Measurements from ENCODE around the gene ACOXL. TPM values are rescaled to one million over a fixed set of nuclear protein-coding genes. Genes with fewer than 3 reads are reported as not detected.

ACOXL gene
- total and polyA plus RNA-seq, 2 experiments from 2014 or later, result not detected

- H3K4me3 ChIP-seq, result no peak overlapping the region
- no peaks in the 10 kb centered on the region for H4K20me1 ChIP-seq (ENCODE audit: insufficient read depth)
- in situ Hi-C loops (cut with MboI), result no loop called here
- TF ChIP-seq EZH2phosphoT487 (IDR thresholded peaks at IDR 0.05; ENCODE audit: insufficient read depth, low read depth) (no peak), EZH2 (IDR thresholded peaks at IDR 0.05; ENCODE audit: insufficient read depth, poor library complexity, severe bottlenecking) (no peak)
- no peak for DNase-seq
- H3K27ac ChIP-seq, result no peak overlapping the region
- H3K4me2 ChIP-seq (ENCODE audit: unreplicated experiment), result no peak overlapping the region
- H3K27me3 ChIP-seq (replicated peaks; ENCODE audit: insufficient read depth), result peaks cover 45% of the 10 kb centered on the region
- H3K79me2 ChIP-seq (ENCODE audit: insufficient read depth), result no peaks in the 10 kb centered on the region
- no peak overlapping the region for H3K9ac ChIP-seq
- no peaks in the 10 kb centered on the region for H3K9me2 ChIP-seq (ENCODE audit: insufficient read depth)
- no peaks in the 10 kb centered on the region for H3K4me1 ChIP-seq (ENCODE audit: insufficient read depth)
- no peaks in the 10 kb centered on the region for H3F3A ChIP-seq (ENCODE audit: insufficient read depth)
- H3K36me3 ChIP-seq (ENCODE audit: low read depth), result no peaks in the 10 kb centered on the region
- WGBS, 2 experiments (ENCODE audit: low coverage in 1 of 2, low lambda C conversion rate in 2 of 2, missing lambda C conversion rate in 2 of 2), result 54 to 64% methylated on average over 5 of the region's 5 CpGs
- no peak overlapping the region for H2AFZ ChIP-seq
- no peaks in the 10 kb centered on the region for H3K9me3 ChIP-seq (ENCODE audit: low read depth)
Measured at GRCh38 chr2:111046670-111047069, 314.3 kb downstream of the ACOXL start.

- H3K4me3 ChIP-seq, result no peak overlapping the region
- no peaks in the 10 kb centered on the region for H3K36me3 ChIP-seq (ENCODE audit: low read depth)
- H3K27ac ChIP-seq, result no peak overlapping the region
- H3K4me1 ChIP-seq (ENCODE audit: insufficient read depth), result no peaks in the 10 kb centered on the region
- H3K27me3 ChIP-seq (replicated peaks; ENCODE audit: insufficient read depth), result peaks cover 33% of the 10 kb centered on the region
- H3F3A ChIP-seq (ENCODE audit: insufficient read depth), result no peaks in the 10 kb centered on the region
- in situ Hi-C loops (cut with MboI), result no loop called here
- TF ChIP-seq EZH2 (IDR thresholded peaks at IDR 0.05; ENCODE audit: insufficient read depth, poor library complexity, severe bottlenecking), result no peak
- no peak for TF ChIP-seq EZH2phosphoT487 (IDR thresholded peaks at IDR 0.05; ENCODE audit: insufficient read depth, low read depth)
- no peaks in the 10 kb centered on the region for H4K20me1 ChIP-seq (ENCODE audit: insufficient read depth)
- no peaks in the 10 kb centered on the region for H3K79me2 ChIP-seq (ENCODE audit: insufficient read depth)
- WGBS, 2 experiments (ENCODE audit: low coverage in 1 of 2, low lambda C conversion rate in 2 of 2, missing lambda C conversion rate in 2 of 2), result 25 to 27% methylated on average over 12 of the region's 12 CpGs
- no peak overlapping the region for H3K4me2 ChIP-seq (ENCODE audit: unreplicated experiment)
- no peaks in the 10 kb centered on the region for H3K9me3 ChIP-seq (ENCODE audit: low read depth)
- no peak for DNase-seq
- H2AFZ ChIP-seq, result no peak overlapping the region
- H3K9ac ChIP-seq, result no peak overlapping the region
- H3K9me2 ChIP-seq (ENCODE audit: insufficient read depth), result no peaks in the 10 kb centered on the region
Measured at GRCh38 chr2:111048856-111049768, 316.7 kb downstream of the ACOXL start.

GRCh38 chr2:111049792-111050640 lies 317.6 kb downstream of the ACOXL start:
- peak; percentile 11 for DNase-seq
- H3F3A ChIP-seq (ENCODE audit: insufficient read depth), result no peaks in the 10 kb centered on the region
- 38 to 46% methylated on average over 8 of the region's 8 CpGs for WGBS, 2 experiments (ENCODE audit: low coverage in 1 of 2, low lambda C conversion rate in 2 of 2, missing lambda C conversion rate in 2 of 2)
- no peaks in the 10 kb centered on the region for H3K4me1 ChIP-seq (ENCODE audit: insufficient read depth)
- in situ Hi-C loops (cut with MboI), result no loop called here
- H3K4me2 ChIP-seq (ENCODE audit: unreplicated experiment), result no peak overlapping the region
- no peaks in the 10 kb centered on the region for H3K36me3 ChIP-seq (ENCODE audit: low read depth)
- no peak for TF ChIP-seq EZH2 (IDR thresholded peaks at IDR 0.05; ENCODE audit: insufficient read depth, poor library complexity, severe bottlenecking)
- TF ChIP-seq EZH2phosphoT487 (IDR thresholded peaks at IDR 0.05; ENCODE audit: insufficient read depth, low read depth), result no peak
- peaks cover 35% of the 10 kb centered on the region for H3K27me3 ChIP-seq (replicated peaks; ENCODE audit: insufficient read depth)
- H4K20me1 ChIP-seq (ENCODE audit: insufficient read depth), result no peaks in the 10 kb centered on the region
- H3K9me2 ChIP-seq (ENCODE audit: insufficient read depth), result no peaks in the 10 kb centered on the region
- no peaks in the 10 kb centered on the region for H3K79me2 ChIP-seq (ENCODE audit: insufficient read depth)
- no peak overlapping the region for H3K4me3 ChIP-seq
- H2AFZ ChIP-seq, result no peak overlapping the region
- H3K27ac ChIP-seq, result no peak overlapping the region
- no peaks in the 10 kb centered on the region for H3K9me3 ChIP-seq (ENCODE audit: low read depth)
- H3K9ac ChIP-seq, result no peak overlapping the region

GRCh38 chr2:111050701-111051376 lies 318.5 kb downstream of the ACOXL start:
- Histone ChIP-seq H2AFZ (no peak overlapping the region), H3K4me1 (ENCODE audit: insufficient read depth) (no peaks in the 10 kb centered on the region), H3K9me2 (ENCODE audit: insufficient read depth) (no peaks in the 10 kb centered on the region), H3K4me2 (ENCODE audit: unreplicated experiment) (no peak overlapping the region), H3K79me2 (ENCODE audit: insufficient read depth) (no peaks in the 10 kb centered on the region), H3K27me3 (replicated peaks; ENCODE audit: insufficient read depth) (peaks cover 28% of the 10 kb centered on the region), H3K4me3 (no peak overlapping the region), H4K20me1 (ENCODE audit: insufficient read depth) (no peaks in the 10 kb centered on the region), H3F3A (ENCODE audit: insufficient read depth) (no peaks in the 10 kb centered on the region), H3K9ac (no peak overlapping the region), H3K27ac (no peak overlapping the region), H3K9me3 (ENCODE audit: low read depth) (no peaks in the 10 kb centered on the region), H3K36me3 (ENCODE audit: low read depth) (no peaks in the 10 kb centered on the region)
- no peak for TF ChIP-seq EZH2phosphoT487 (IDR thresholded peaks at IDR 0.05; ENCODE audit: insufficient read depth, low read depth)
- no peak for TF ChIP-seq EZH2 (IDR thresholded peaks at IDR 0.05; ENCODE audit: insufficient read depth, poor library complexity, severe bottlenecking)
- in situ Hi-C loops (cut with MboI), result no loop called here
- DNase-seq, result no peak
- 65 to 67% methylated on average over 9 of the region's 9 CpGs for WGBS, 2 experiments (ENCODE audit: low coverage in 1 of 2, low lambda C conversion rate in 2 of 2, missing lambda C conversion rate in 2 of 2)
